Hepatocyte (in vitro differentiated cells): Measurements from ENCODE around the gene GNPTG. TPM values are rescaled to one million over a fixed set of nuclear protein-coding genes. Genes with fewer than 3 reads are reported as not detected.

Experiments
- DNase-seq: peaks from one replicate; pipeline ENCODE4 v3.0.0-alpha.2; 2016; ENCODE audit warnings: low spot score
- H2AFZ ChIP-seq: fragments of 200-600 bp; sonication (generic); 2 replicates; pipeline ENCODE4 v1.6.0; 2016; ENCODE audit warnings: antibody characterized with exemption, mild to moderate bottlenecking
- H3K27ac ChIP-seq: fragments of 200-600 bp; sonication (generic); 2 replicates; pipeline ENCODE4 v1.5.1; 2016; ENCODE audit warnings: mild to moderate bottlenecking
- H3K27me3 ChIP-seq: fragments of 200-600 bp; sonication (generic); 2 replicates; pipeline ENCODE4 v1.6.1; 2016
- H3K36me3 ChIP-seq: fragments of 200-600 bp; sonication (generic); replicated peaks from 2 replicates; pipeline ENCODE4 v1.5.1; 2016; ENCODE audit warnings: low read depth; ENCODE audit not compliant: insufficient read depth
- H3K4me1 ChIP-seq: fragments of 200-600 bp; sonication (generic); 2 replicates; pipeline ENCODE4 v1.5.1; 2016; ENCODE audit warnings: mild to moderate bottlenecking, moderate library complexity; ENCODE audit not compliant: insufficient read depth
- H3K4me2 ChIP-seq: fragments of 200-600 bp; sonication (generic); 2 replicates; pipeline ENCODE4 v1.6.0; 2016
- H3K4me3 ChIP-seq: fragments of 200-600 bp; sonication (generic); 2 replicates; pipeline ENCODE4 v1.5.1; 2016; ENCODE audit warnings: mild to moderate bottlenecking
- H3K79me2 ChIP-seq: fragments of 200-600 bp; sonication (generic); 2 replicates; pipeline ENCODE4 v1.6.0; 2017; ENCODE audit warnings: mild to moderate bottlenecking
- H3K9me2 ChIP-seq: fragments of 200-600 bp; sonication (generic); replicated peaks from 2 replicates; pipeline ENCODE4 v1.6.0; 2017; ENCODE audit warnings: mild to moderate bottlenecking; ENCODE audit not compliant: insufficient read depth
- H3K9me3 ChIP-seq: fragments of 200-600 bp; sonication (generic); 2 replicates; pipeline ENCODE4 v1.5.1; 2016; ENCODE audit warnings: low read depth, mild to moderate bottlenecking
- H4K20me1 ChIP-seq: fragments of 200-600 bp; sonication (generic); 2 replicates; pipeline ENCODE4 v1.6.0; 2016; ENCODE audit warnings: mild to moderate bottlenecking; ENCODE audit not compliant: insufficient read depth, poor library complexity, severe bottlenecking
- EZH2 ChIP-seq: fragments of 200-600 bp; sonication (generic); IDR thresholded peaks from 2 replicates; pipeline ENCODE4 v1.6.1; 2016; ENCODE audit warnings: antibody characterized with exemption, mild to moderate bottlenecking, borderline replicate concordance
- EZH2phosphoT487 ChIP-seq: fragments of 200-600 bp; sonication (generic); IDR thresholded peaks from one replicate; pipeline ENCODE4 v1.6.1; 2018; ENCODE audit warnings: antibody characterized with exemption, mild to moderate bottlenecking, low read depth, moderate library complexity; ENCODE audit not compliant: unreplicated experiment, severe bottlenecking
- WGBS: methylation state at CpG from one replicate; pipeline ENCODE4 v1.1.6; 2016; ENCODE audit warnings: low lambda C conversion rate; ENCODE audit errors: missing lambda C conversion rate; 5-methylcytosine and 5-hydroxymethylcytosine counted together
- polyA plus RNA-seq: library from polyadenylated mRNA; unstranded; fragments of >200 nt; fragmentation: Nextera tagmentation; extraction: Ambion mirVana; gene quantifications from 2 replicates; pipeline ENCODE4 v1.2.1, GENCODE V29; 2016
- total RNA-seq: library from RNA; depleted of rRNA; stranded (reverse); fragments of >200 nt; gene quantifications from 2 replicates; pipeline ENCODE4 v1.2.3, GENCODE V29; 2014
- TF ChIP-seq, protein P1 (sequence below): fragments of 200-600 bp; sonication (generic); IDR thresholded peaks from 2 replicates; pipeline ENCODE4 v1.5.1; 2016; ENCODE audit warnings: antibody characterized with exemption, mild to moderate bottlenecking; ENCODE audit not compliant: poor library complexity

Gene GNPTG
- total and polyA plus RNA-seq, 2 experiments from 2014 or later: 76.6 to 133 TPM

DNA sequence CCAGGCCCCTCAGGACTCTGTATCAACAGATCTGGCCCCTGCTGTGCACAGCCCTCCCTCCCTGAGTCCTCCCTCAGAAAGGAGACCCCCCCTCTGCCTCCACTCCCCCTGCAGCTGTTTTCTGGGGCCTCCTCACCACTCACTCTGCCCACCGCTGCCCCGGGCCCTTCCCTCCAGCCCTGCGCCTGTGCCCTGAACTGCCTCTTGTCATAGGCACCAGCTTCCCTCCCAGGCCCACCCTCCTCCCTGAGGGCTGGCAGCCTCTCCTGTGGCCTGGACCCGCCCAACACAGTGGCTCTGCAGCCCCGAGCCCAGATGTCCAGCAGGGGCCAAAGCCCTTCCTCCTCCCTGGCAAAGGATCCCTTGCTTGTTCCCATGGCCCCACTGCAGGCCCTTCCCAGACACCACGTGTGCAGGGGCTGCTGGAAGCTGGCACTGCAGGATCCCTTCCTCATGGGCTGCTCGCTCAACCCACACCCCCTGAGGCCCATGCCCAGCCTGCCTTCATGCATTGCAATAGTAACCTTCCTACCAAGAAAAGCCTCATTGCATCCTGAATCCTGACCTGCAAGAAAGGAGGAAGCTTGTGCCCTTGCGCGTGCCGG lies 25.8 kb downstream of the GNPTG start:
- Histone ChIP-seq H2AFZ (no peak overlapping the region), H4K20me1 (peaks cover 20% of the 10 kb centered on the region), H3K4me1 (peaks cover 7% of the 10 kb centered on the region), H3K36me3 (no peaks in the 10 kb centered on the region), H3K4me3 (no peak overlapping the region), H3K4me2 (no peak overlapping the region), H3K9me3 (no peaks in the 10 kb centered on the region), H3K79me2 (no peaks in the 10 kb centered on the region), H3K27ac (no peak overlapping the region), H3K9me2 (no peaks in the 10 kb centered on the region), H3K27me3 (no peaks in the 10 kb centered on the region)
- TF ChIP-seq EZH2 (no peak), EZH2phosphoT487 (no peak)
- TF ChIP-seq, protein P1, sequence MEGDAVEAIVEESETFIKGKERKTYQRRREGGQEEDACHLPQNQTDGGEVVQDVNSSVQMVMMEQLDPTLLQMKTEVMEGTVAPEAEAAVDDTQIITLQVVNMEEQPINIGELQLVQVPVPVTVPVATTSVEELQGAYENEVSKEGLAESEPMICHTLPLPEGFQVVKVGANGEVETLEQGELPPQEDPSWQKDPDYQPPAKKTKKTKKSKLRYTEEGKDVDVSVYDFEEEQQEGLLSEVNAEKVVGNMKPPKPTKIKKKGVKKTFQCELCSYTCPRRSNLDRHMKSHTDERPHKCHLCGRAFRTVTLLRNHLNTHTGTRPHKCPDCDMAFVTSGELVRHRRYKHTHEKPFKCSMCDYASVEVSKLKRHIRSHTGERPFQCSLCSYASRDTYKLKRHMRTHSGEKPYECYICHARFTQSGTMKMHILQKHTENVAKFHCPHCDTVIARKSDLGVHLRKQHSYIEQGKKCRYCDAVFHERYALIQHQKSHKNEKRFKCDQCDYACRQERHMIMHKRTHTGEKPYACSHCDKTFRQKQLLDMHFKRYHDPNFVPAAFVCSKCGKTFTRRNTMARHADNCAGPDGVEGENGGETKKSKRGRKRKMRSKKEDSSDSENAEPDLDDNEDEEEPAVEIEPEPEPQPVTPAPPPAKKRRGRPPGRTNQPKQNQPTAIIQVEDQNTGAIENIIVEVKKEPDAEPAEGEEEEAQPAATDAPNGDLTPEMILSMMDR: no peak
- 95% methylated on average over 10 of the region's 10 CpGs for WGBS
- no peak for DNase-seq

DNA sequence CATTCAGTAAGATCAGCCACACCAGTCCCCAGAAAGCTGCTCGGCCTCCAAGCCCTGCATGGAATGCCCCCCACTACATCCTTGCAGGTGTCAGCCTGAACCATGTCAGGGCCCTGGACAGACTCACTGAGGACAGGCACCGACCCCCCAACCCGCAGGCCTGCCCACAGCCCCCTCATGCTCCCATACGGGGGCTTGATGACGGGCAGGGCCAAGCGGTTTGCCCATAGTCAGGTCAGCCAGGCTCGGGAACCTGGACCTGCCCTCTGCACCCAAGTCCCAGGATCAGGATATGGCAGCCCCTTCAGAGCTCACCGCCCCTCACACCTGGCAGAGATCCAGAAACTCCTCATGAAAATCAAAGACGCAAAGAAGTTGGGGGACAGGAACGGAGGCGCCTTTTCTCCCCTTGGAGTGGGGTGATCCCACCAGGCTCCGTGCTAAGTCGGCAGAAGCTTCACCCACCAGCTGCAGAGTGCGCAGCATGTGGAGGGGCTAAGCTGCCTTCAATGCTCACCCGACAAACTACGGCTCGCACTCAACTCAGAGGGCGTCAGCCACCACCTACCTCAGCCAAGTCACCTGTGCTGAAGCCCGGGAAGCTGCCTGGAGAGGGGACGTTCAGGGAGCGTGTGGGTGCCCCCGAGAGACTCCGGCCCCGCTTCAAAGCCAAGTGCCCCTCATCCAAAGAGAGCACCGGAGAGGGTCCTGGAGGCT lies 26.5 kb downstream of the GNPTG start:
- H4K20me1 ChIP-seq: peaks cover 20% of the 10 kb centered on the region
- H3K27me3 ChIP-seq: no peaks in the 10 kb centered on the region
- no peak overlapping the region for H2AFZ ChIP-seq
- 84% methylated on average over 25 of the region's 25 CpGs for WGBS
- peak overlapping the region; percentile 100 for H3K4me2 ChIP-seq
- H3K9me2 ChIP-seq: no peaks in the 10 kb centered on the region
- DNase-seq: no peak
- peaks cover 7% of the 10 kb centered on the region for H3K4me1 ChIP-seq
- H3K27ac ChIP-seq: no peak overlapping the region
- no peaks in the 10 kb centered on the region for H3K36me3 ChIP-seq
- H3K4me3 ChIP-seq: no peak overlapping the region
- H3K9me3 ChIP-seq: no peaks in the 10 kb centered on the region
- TF ChIP-seq, protein P1: no peak
- no peak for TF ChIP-seq EZH2phosphoT487
- no peak for TF ChIP-seq EZH2
- H3K79me2 ChIP-seq: no peaks in the 10 kb centered on the region

DNA sequence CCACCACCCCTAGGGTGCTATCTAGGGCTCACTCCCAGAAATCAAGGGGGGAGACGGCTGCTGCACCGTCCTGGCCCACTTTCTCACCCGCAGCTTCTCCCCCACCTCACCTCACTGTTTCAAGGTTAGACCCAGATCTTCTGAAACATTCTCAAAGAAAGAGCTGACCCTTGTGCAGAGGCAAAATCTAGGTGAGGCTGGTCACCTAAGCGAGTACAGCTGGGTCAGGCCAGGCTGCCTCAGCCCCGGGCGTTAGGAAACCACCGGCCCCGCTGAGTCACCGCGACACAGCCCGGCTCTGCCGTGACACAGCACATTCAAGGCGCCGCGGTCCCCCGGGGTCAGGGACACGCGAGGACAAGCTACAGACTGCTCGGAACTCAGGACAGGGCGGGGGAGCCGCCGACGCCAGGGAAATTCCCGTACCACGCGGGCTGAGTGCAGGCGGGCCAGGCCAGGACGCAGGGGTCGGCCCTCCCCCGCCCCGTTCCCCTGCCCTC lies 27.1 kb downstream of the GNPTG start:
- H3K9me3 ChIP-seq: no peaks in the 10 kb centered on the region
- no peaks in the 10 kb centered on the region for H3K79me2 ChIP-seq
- H4K20me1 ChIP-seq: peaks cover 20% of the 10 kb centered on the region
- TF ChIP-seq EZH2phosphoT487 (no peak), EZH2 (no peak)
- TF ChIP-seq, protein P1: no peak
- H3K36me3 ChIP-seq: no peaks in the 10 kb centered on the region
- peak overlapping the region; percentile 100 for H3K4me2 ChIP-seq
- H2AFZ ChIP-seq: no peak overlapping the region
- peak; percentile 92 for DNase-seq
- H3K9me2 ChIP-seq: no peaks in the 10 kb centered on the region
- H3K4me3 ChIP-seq: peak overlapping the region; percentile 43
- 10% methylated on average over 19 of the region's 31 CpGs for WGBS
- H3K4me1 ChIP-seq: peaks cover 7% of the 10 kb centered on the region
- no peaks in the 10 kb centered on the region for H3K27me3 ChIP-seq
- H3K27ac ChIP-seq: peak overlapping the region; percentile 72
